Thymus (tissue), 11 donors: ENCODE results near the gene SFI1. TPM values are rescaled to one million over a fixed set of nuclear protein-coding genes. Genes with fewer than 3 reads are reported as not detected.

Experiments used
- DNase-seq, 9 donors: peaks; one replicate each; pipeline ENCODE4 v3.0.0-alpha.2; 2013; ENCODE audit warnings: low spot score in 9 of 9, low read depth in 6 of 9, missing footprints in 1 of 9
- H3K27ac ChIP-seq, 2 donors: one replicate each; pipeline ENCODE4 v1.5.1; 2013; ENCODE audit warnings: control low read depth in 1 of 2, low read depth in 1 of 2, low read length in 1 of 2, mild to moderate bottlenecking in 1 of 2, moderate library complexity in 1 of 2
- H3K27me3 ChIP-seq, 2 donors: one replicate each; pipeline ENCODE4 v1.5.1; 2013; ENCODE audit warnings: low read length in 1 of 2; ENCODE audit not compliant: control insufficient read depth in 2 of 2, insufficient read depth in 1 of 2
- H3K36me3 ChIP-seq, 2 donors: one replicate each; pipeline ENCODE4 v1.5.1; 2013; ENCODE audit warnings: low read length in 1 of 2, mild to moderate bottlenecking in 1 of 2, moderate library complexity in 1 of 2; ENCODE audit not compliant: control insufficient read depth in 2 of 2, insufficient read depth in 2 of 2
- H3K4me1 ChIP-seq, 2 donors: one replicate each; pipeline ENCODE4 v1.5.1; 2013; ENCODE audit warnings: low read length in 2 of 2; ENCODE audit not compliant: control insufficient read depth in 2 of 2, insufficient read depth in 2 of 2
- H3K4me3 ChIP-seq, 2 donors: one replicate each; pipeline ENCODE4 v1.5.1; 2013; ENCODE audit warnings: low read length in 2 of 2, control low read depth in 1 of 2, mild to moderate bottlenecking in 1 of 2
- H3K9me3 ChIP-seq, 2 donors: one replicate each; pipeline ENCODE4 v1.5.1; 2013; ENCODE audit warnings: low read length in 1 of 2, mild to moderate bottlenecking in 1 of 2; ENCODE audit not compliant: control insufficient read depth in 2 of 2, insufficient read depth in 1 of 2
- WGBS: extraction: QIAGEN DNeasy Blood & Tissue Kit; methylation state at CpG from one replicate; pipeline ENCODE4 v1.1.7; 2013; 5-methylcytosine and 5-hydroxymethylcytosine counted together
- polyA plus RNA-seq: library from polyadenylated mRNA; stranded (reverse); fragments of 200-250 nt; gene quantifications from one replicate; pipeline ENCODE4 v1.2.3, GENCODE V29; 2013
- total RNA-seq: library from RNA; stranded (reverse); fragments of 120-200 nt; gene quantifications from one replicate; pipeline ENCODE4 v1.2.4, GENCODE V29; 2013
- donor health status: healthy.

The SFI1 gene
- total and polyA plus RNA-seq, 2 donors, result 21.6 to 116 TPM

- WGBS, result 90% methylated on average over 10 of the region's 10 CpGs
- H3K27ac ChIP-seq, result no peak overlapping the region
- no peak overlapping the region for H3K4me3 ChIP-seq
- DNase-seq, result no peak
- H3K9me3 ChIP-seq, result no peaks in the 10 kb centered on the region
- peaks cover 0 to 4% of the 10 kb centered on the region in 2 donors for H3K4me1 ChIP-seq
- H3K36me3 ChIP-seq, result peaks cover 59 to 63% of the 10 kb centered on the region in 2 donors
- no peaks in the 10 kb centered on the region for H3K27me3 ChIP-seq
Measured at GRCh38 chr22:31613904-31614296, 117.6 kb downstream of the SFI1 start.

GRCh38 chr22:31614781-31615490 lies 118.6 kb downstream of the SFI1 start:
- peaks cover 65 to 68% of the 10 kb centered on the region in 2 donors for H3K36me3 ChIP-seq
- H3K27me3 ChIP-seq, result no peaks in the 10 kb centered on the region
- H3K4me3 ChIP-seq, result no peak overlapping the region
- no peak overlapping the region for H3K27ac ChIP-seq
- H3K4me1 ChIP-seq, result peaks cover 0 to 4% of the 10 kb centered on the region in 2 donors
- no peaks in the 10 kb centered on the region for H3K9me3 ChIP-seq
- 88% methylated on average over 18 of the region's 18 CpGs for WGBS
- no peak for DNase-seq

GRCh38 chr22:31615491-31615860 lies 119.1 kb downstream of the SFI1 start:
- peaks cover 64 to 68% of the 10 kb centered on the region in 2 donors for H3K36me3 ChIP-seq
- no peaks in the 10 kb centered on the region for H3K9me3 ChIP-seq
- DNase-seq, result no peak
- no peak overlapping the region for H3K27ac ChIP-seq
- WGBS, result 84% methylated on average over 4 of the region's 4 CpGs
- H3K4me3 ChIP-seq, result no peak overlapping the region
- H3K27me3 ChIP-seq, result no peaks in the 10 kb centered on the region
- H3K4me1 ChIP-seq, result peaks cover 0 to 4% of the 10 kb centered on the region in 2 donors

DNA sequence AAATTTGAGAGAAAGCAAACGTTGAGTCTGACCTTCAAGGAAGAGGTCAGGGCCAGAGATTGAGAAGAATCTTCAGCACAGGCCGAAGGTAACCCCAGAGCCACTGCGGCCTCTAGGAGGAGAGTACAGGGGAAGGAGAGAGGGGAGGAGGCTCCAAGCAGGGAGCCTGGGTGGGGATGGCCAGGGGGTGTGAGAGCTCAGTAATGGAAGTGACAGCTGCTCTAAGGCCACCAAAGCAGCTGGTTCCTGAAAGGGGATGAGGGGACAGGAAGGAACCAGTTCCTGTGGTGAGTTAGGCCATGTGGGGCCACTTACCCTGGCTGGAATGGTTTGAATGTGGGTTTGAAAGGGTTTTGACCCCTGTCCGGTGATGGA lies 119.6 kb downstream of the SFI1 start:
- H3K27ac ChIP-seq, result no peak overlapping the region
- peaks cover 63 to 67% of the 10 kb centered on the region in 2 donors for H3K36me3 ChIP-seq
- DNase-seq, result no peak
- 87% methylated on average over 4 of the region's 4 CpGs for WGBS
- peaks cover 0 to 4% of the 10 kb centered on the region in 2 donors for H3K4me1 ChIP-seq
- H3K9me3 ChIP-seq, result no peaks in the 10 kb centered on the region
- no peaks in the 10 kb centered on the region for H3K27me3 ChIP-seq
- H3K4me3 ChIP-seq, result no peak overlapping the region

- 91% methylated on average over 9 of the region's 9 CpGs for WGBS
- H3K9me3 ChIP-seq, result no peaks in the 10 kb centered on the region
- no peak overlapping the region for H3K4me3 ChIP-seq
- DNase-seq, result no peak
- H3K27me3 ChIP-seq, result no peaks in the 10 kb centered on the region
- peaks cover 63 to 67% of the 10 kb centered on the region in 2 donors for H3K36me3 ChIP-seq
- peaks cover 0 to 4% of the 10 kb centered on the region in 2 donors for H3K4me1 ChIP-seq
- no peak overlapping the region for H3K27ac ChIP-seq
Measured at GRCh38 chr22:31616315-31616980, 120.1 kb downstream of the SFI1 start.

DNA sequence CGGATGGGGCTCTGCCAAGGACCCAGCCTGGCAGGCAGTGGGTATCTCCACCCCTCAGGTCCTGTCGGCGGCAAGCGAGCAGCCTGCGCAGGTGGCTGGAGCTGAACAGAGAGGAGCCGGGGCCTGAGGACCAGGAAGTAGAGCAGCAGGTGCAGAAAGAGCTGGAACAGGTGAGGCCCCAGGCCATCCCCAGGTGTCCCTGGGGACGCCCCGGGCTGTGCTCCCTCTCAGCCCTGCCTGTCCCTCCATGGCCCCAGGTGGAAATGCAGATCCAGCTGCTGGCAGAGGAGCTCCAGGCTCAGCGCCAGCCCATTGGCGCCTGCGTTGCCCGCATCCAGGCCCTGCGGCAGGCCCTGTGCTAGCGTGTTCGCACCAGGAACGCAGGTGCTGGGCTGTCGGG lies 121.7 kb downstream of the SFI1 start:
- peaks cover 60 to 62% of the 10 kb centered on the region in 2 donors for H3K36me3 ChIP-seq
- WGBS, result 97% methylated on average over 17 of the region's 17 CpGs
- DNase-seq, result no peak

DNA sequence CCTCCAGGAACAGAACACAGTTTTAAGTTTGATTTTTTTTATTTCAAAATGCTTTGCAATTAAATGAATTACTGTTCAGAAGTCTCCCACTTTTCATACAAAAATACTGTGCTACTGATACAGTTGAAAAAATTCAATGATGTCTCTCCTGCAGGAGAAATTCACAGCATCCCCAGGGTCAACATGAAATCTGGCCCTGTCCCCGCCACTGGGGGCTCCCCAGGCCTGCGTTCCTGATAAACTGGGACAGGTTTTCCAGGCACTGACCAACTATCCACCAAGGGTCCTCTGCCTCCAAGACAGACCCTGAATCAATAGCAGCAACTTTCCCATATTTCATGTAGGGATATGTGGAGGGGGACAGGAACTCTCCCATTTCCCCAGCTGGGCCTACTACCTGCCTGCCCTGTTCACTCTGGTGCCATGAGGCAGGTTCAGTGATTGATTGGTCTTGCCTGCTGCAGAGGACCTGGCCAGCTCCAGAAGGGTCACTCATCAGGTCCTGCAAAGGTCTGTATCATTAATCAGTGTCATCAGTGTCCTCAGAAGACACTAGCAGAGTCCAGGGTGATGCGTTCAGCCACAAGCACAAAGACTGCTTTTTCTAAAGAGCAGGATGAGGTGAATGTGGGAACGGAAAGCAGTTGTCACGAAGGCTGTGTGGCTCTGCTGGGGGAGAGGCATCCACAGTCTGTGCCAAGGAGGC lies 122.3 kb downstream of the SFI1 start:
- WGBS, result 97% methylated on average over 5 of the region's 5 CpGs
- no peak for DNase-seq
- Histone ChIP-seq H3K4me1 (peaks cover 0 to 4% of the 10 kb centered on the region in 2 donors), H3K27ac (no peak overlapping the region), H3K36me3 (peaks cover 57 to 60% of the 10 kb centered on the region in 2 donors), H3K9me3 (no peaks in the 10 kb centered on the region), H3K4me3 (no peak overlapping the region), H3K27me3 (no peaks in the 10 kb centered on the region)

More for the DNA sequence above, 121.7 kb downstream of the SFI1 start:
- Histone ChIP-seq H3K27ac (no peak overlapping the region), H3K27me3 (no peaks in the 10 kb centered on the region), H3K9me3 (no peaks in the 10 kb centered on the region), H3K4me3 (no peak overlapping the region), H3K4me1 (peaks cover 0 to 4% of the 10 kb centered on the region in 2 donors)

GRCh38 chr22:31619611-31620300 lies 123.4 kb downstream of the SFI1 start:
- Histone ChIP-seq H3K4me1 (peaks cover 0 to 7% of the 10 kb centered on the region in 2 donors), H3K27me3 (no peaks in the 10 kb centered on the region), H3K36me3 (peaks cover 54% of the 10 kb centered on the region in 2 donors), H3K9me3 (no peaks in the 10 kb centered on the region), H3K4me3 (no peak overlapping the region), H3K27ac (no peak overlapping the region)
- WGBS, result 98% methylated on average over 14 of the region's 14 CpGs
- no peak for DNase-seq
